ENCODE results near the gene C11orf71.

Gene C11orf71

GRCh38 chr11:114399490-114400215 is 658 bp downstream of the C11orf71 start:
- DNase-seq (ENCODE audit: low read depth in 2 of 2), result no peak

- no peak for DNase-seq (ENCODE audit: low read depth in 2 of 2)
Measured at GRCh38 chr11:114398303-114398920, 1.9 kb downstream of the C11orf71 start.

- no peak for DNase-seq (ENCODE audit: low read depth in 2 of 2)
Measured at GRCh38 chr11:114397349-114397982, 2.8 kb downstream of the C11orf71 start.

GRCh38 chr11:114396916-114397315 is 3.4 kb downstream of the C11orf71 start:
- no peak for DNase-seq (ENCODE audit: low read depth in 2 of 2)

- DNase-seq (ENCODE audit: low read depth in 2 of 2), result no peak
Measured at GRCh38 chr11:114395736-114396135, 4.6 kb downstream of the C11orf71 start.

GRCh38 chr11:114392735-114393667 is 7.3 kb downstream of the C11orf71 start:
- no peak for DNase-seq (ENCODE audit: low read depth in 2 of 2)

- no peak for DNase-seq (ENCODE audit: low read depth in 2 of 2)
Measured at GRCh38 chr11:114386545-114386944, 13.8 kb downstream of the C11orf71 start.

GRCh38 chr11:114386131-114386530 is 14.2 kb downstream of the C11orf71 start:
- DNase-seq (ENCODE audit: low read depth in 2 of 2), result no peak

- no peak for DNase-seq (ENCODE audit: low read depth in 2 of 2)
Measured at GRCh38 chr11:114384487-114384886, 15.8 kb downstream of the C11orf71 start.

- no peak for DNase-seq (ENCODE audit: low read depth in 2 of 2)
Measured at GRCh38 chr11:114382509-114382908, 17.8 kb downstream of the C11orf71 start.

- DNase-seq (ENCODE audit: low read depth in 2 of 2), result no peak
Measured at GRCh38 chr11:114379394-114380069, 20.8 kb downstream of the C11orf71 start.

GRCh38 chr11:114377612-114378267 is 22.6 kb downstream of the C11orf71 start:
- no peak for DNase-seq (ENCODE audit: low read depth in 2 of 2)

- no peak for DNase-seq (ENCODE audit: low read depth in 2 of 2)
Measured at GRCh38 chr11:114375052-114375451, 25.3 kb downstream of the C11orf71 start.

GRCh38 chr11:114368918-114369680 is 31.2 kb downstream of the C11orf71 start:
- no peak for DNase-seq (ENCODE audit: low read depth in 2 of 2)

- no peak for DNase-seq (ENCODE audit: low read depth in 2 of 2)
Measured at GRCh38 chr11:114367244-114367957, 32.9 kb downstream of the C11orf71 start.

- DNase-seq (ENCODE audit: low read depth in 2 of 2), result no peak
Measured at GRCh38 chr11:114366331-114367243, 33.7 kb downstream of the C11orf71 start.

GRCh38 chr11:114362958-114363357 is 37.4 kb downstream of the C11orf71 start:
- DNase-seq (ENCODE audit: low read depth in 2 of 2), result no peak

- DNase-seq (ENCODE audit: low read depth in 2 of 2), result no peak
Measured at GRCh38 chr11:114362326-114362725, 38.0 kb downstream of the C11orf71 start.

All from activated CD4-positive, alpha-beta T cell treated with anti-CD3 and anti-CD28 coated beads for 24 hours (primary cell).